HCEC 1CT (cell line): ENCODE measurements around the gene HIVEP3.

Source experiments
- DNase-seq: peaks from one replicate; pipeline ENCODE4 v3.0.0-alpha.2; 2017

The HIVEP3 gene

DNA sequence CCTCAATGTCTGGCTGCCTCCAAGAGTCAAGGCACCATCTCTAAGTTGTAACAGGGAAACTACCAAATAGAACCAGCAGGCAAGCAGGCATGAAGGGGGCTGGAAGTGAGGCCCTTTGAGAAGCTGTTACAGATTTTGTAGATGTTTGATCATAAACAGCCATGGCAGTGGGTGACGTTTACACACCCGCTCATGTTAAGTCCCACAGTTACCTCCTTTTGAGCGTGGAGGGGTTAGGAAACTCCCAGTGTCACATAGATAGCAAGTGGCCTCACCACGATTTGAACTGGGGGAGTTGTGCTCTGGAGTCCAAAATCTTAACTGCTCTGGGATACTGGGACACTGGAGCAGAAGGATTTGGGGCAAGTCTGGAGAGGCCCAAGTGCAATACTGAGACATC lies 192.4 kb downstream of the HIVEP3 start:
- DNase-seq, result no peak

DNA sequence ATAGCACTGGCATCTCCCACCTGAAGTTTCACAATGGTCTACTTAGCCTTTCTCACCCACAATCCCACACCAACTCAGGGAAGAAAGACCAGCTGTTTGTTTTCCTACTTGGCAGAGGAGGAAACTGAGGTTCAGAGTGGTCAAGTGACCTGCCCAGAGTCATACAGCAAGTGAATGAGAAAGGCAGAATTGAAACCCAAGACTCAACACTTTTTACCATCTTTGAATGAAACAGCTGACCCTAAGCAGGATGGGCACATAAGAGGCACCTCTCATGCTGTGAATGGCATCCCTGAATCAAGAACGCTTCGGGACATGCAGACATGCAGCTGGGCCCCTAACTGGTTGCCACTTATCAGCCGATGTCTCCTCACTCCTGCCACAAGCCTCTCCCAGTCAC lies 193.8 kb downstream of the HIVEP3 start:
- DNase-seq, result no peak

DNA sequence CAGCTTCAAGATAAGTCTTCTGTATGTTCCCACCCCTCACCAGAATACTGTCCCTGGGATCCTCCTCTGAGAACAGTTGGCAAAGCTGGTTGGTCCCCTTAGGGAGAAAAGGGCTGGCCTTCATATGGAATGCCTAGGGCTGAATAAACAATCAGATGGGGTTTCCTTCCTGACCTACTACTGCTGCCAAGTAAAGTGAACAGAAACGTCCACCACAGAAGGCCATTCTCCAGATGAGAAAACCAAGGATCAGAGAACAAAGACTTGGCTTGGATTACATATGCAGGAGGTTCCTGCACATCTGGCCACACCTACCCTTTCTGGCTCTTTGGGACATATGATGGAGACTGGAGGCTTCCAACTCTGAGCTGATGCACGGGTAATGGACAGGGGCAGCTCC lies 194.5 kb downstream of the HIVEP3 start:
- DNase-seq, result no peak

DNA sequence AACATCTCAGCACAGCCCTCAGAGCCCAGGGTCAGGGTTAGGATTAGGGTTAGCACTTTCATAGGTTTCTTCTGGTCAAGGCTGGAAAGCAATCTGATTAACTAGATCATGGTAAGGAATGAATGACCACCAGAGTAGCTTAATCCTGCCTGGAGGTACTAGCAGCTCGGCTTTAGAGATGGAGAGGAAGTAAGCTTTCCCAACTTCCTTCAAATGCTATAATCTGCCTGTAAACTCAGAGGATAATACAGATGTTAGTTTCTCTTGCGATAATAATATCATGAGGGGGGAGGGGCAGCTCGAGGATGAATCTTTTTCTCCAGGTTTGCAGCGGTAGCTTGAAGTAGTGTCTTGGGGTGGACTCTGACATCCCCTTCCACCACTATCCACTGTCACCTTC lies 194.9 kb downstream of the HIVEP3 start:
- DNase-seq, result no peak

- no peak for DNase-seq
These were observed 196.5 kb downstream of the HIVEP3 start for GRCh38 chr1:41722184-41722583.

GRCh38 chr1:41720861-41721410 lies 197.8 kb downstream of the HIVEP3 start:
- DNase-seq, result no peak

- DNase-seq, result no peak
These were observed 199.1 kb downstream of the HIVEP3 start for GRCh38 chr1:41719590-41719989.

- DNase-seq, result no peak
These were observed 199.6 kb downstream of the HIVEP3 start for GRCh38 chr1:41719128-41719527.

DNA sequence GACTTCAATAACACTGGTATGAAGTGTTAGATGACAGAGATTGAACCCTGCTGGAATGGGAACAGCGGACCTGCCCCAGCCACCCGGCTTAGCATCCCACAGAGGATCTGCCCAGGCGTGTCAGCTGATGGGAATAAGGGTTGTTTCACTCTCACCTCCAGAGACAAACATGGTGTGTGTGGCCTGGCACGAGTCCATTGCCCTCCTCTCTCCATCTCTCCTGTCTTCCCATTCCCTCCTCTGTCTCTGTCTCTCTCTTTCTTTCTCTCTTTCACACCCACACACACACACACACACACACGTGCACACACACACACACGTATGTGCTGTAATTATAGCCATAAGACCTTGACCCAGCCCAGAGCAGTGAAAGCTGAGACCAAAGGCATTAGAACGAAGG lies 200.2 kb downstream of the HIVEP3 start:
- DNase-seq, result no peak

DNA sequence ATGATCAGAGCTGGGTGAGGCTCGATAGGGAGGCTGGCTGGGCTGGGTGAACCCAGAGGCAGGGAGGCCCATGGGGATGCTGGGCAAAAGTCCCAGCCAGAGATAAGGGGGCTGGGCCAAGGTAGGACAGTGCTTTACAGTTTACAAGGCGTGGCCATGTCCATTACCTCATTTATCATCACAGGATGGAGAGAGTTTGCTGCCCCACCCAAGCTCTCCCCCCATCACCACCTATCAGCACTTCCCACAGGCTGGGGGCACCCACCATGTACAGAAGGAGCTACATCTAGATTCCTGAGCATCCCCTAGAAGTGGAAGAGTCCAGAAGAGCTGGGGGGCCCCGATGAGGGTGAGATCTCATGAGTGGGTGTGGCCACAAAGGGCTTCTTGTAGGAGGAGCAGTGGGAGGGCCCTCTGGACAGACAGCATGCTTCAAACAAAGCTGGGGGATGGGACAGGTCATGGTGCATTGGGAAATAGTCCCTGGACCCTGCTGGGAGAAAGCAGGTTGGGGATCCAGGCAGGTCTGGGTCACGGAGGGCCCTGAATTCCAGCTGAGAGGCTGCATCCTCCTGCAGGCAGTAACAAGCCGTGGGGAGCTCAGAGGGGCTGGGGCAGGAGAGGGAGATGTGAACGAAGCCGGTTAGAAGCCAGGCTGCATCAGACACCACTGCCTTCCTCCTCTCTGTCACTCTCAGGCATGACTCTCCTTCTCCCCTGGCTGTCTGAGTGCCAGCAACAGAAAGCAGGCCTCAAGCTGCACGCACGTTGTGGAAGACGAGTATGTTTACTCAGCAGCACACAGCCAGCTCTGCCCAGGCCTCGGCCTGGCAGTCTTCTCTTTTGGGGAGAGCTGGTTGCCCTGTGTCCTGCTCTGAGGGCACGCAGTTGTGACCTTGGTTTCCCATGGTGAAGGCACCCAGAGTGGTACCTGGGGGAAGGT lies 202.3 kb downstream of the HIVEP3 start:
- no peak for DNase-seq

- DNase-seq, result no peak
These were observed 203.2 kb downstream of the HIVEP3 start for GRCh38 chr1:41715441-41716095.

GRCh38 chr1:41714638-41715389 lies 203.9 kb downstream of the HIVEP3 start:
- no peak for DNase-seq

DNA sequence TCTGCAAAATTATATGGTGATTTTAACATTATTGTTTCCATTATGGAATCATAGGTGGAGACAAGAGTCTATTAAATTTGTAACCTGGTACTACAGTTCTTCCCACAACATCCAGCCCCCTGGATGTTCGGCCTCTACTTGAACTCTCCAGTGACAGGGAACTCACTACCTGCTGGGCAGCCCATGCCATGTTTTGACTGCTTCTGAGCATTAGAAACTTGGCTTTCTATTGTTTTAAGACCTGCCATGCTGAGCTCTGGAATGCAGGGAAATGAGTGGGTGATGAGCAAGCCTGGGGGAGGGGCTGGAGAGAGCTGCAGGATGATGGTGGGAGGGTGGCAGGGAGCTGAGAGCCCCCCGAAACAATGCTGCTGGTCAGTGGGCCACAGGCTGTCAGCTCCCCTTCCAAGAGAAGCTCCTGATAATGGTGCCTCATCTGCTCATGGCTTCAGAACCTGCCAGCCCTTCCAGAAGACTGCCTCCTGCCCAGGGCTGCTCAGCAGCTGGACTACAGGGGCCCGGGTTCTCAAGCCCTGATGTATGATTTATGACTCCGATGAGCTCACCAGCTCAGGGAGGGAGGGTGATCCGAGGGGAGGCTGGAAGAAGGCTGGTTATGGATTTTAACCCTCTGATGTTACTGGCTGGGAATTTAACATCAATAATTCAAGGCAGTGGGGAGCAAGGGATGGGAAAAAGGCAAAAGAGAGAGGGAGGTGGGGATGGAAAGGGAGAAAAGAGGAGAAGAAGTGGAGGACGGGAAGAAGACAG lies 205.0 kb downstream of the HIVEP3 start:
- peak; percentile 69 for DNase-seq

GRCh38 chr1:41713141-41713540 lies 205.6 kb downstream of the HIVEP3 start:
- no peak for DNase-seq

DNA sequence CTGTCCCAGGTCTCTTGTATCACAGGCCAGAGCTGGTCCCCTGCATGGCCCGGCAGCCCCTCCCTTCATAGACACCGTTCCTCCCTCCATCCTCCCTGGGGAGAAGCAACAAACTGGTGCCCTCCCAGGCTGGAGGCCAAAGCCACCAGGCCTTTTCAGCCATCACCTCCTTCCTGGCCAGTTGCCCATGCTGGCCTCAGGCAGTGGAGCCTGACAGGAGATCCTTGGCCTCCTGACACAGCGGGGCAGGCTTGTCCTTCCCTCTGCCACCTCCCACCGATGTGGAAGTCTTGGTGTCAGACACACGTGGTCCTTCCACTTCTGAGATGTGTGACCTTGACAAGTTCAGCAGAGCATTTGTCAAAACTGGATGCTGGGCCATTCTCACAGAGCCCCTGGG lies 206.0 kb downstream of the HIVEP3 start:
- DNase-seq, result no peak

- DNase-seq, result no peak
These were observed 206.6 kb downstream of the HIVEP3 start for GRCh38 chr1:41712081-41712480.

DNA sequence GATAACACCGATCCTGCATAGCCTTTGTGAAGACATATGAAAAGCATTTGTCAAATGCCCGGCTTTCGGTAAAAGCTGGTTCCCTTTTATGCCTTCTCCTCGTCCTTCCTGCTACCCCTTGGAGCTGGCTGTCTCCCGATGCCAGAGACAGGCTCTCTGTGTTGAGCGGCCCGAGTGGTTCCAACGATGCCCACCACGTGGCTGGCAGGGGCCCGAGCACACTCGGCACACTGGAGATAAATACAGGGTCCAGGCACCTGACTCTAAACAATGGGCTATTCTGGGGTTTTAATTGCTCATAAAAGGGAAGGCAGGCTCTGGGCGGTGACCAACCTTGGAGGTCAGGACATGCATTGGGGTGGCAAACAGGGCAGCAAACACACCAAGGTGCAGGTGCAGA lies 207.1 kb downstream of the HIVEP3 start:
- DNase-seq, result no peak

GRCh38 chr1:41710980-41711379 lies 207.7 kb downstream of the HIVEP3 start:
- DNase-seq, result no peak

GRCh38 chr1:41709873-41710272 lies 208.8 kb downstream of the HIVEP3 start:
- no peak for DNase-seq

- no peak for DNase-seq
These were observed 209.4 kb downstream of the HIVEP3 start for GRCh38 chr1:41709331-41709730.

DNA sequence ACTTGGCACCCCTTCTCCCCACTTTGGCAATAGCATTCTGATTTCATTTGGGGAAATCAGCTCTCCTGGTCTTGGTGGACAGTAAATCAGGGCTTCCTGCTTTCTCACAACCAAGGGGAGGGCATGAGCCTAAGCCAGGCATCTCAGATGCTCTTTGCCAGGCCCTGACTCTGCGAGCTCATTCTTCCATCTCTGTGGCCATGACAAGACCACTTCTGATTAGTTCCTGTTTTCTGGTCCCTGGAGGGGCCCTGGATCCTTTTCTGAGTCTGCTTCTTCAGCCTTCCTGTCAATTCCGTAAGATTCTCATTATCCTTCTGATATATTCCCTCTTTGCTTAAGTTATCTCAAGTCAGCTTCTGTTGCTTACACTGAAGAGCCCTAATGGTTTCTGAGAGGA lies 210.4 kb downstream of the HIVEP3 start:
- no peak for DNase-seq

DNA sequence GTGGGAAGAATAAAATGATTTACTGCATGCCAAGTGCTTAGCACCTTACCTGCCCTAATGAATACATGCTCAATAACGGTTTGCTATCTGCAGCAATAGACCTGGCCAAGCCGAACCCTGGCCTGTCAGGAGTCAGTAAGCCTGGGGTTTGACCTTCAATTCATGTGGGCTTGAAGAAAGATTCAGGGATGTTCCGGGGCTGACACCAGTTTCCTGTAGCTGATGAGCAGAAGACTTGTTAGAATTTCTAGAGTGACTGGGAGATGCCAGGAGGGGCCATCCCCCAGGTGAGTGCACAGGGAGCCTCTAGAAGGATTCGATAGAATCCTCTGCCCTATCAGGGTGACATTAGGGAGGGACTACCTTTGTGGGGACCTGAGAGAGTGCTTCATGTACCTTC lies 210.9 kb downstream of the HIVEP3 start:
- no peak for DNase-seq

DNA sequence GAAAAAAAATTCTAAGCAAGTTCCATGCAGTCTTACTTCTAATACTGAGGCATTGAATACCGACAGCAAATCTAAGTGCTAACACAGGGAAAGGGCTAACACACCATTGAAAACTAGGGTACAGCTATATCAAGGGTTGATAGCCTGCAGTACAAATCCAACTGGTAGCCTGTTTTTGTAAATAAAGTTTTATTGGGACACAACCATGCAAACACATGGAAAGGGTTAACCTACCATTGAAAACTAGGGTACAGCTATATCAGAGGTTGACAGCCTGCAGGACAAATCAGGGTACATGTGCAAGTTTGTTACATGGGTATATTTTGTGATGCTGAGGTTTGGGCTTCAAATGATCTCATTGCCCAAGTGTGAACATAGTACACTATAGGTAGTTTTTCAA lies 212.9 kb downstream of the HIVEP3 start:
- DNase-seq, result no peak
